Skin of body (tissue), 2 donors: ENCODE measurements around the gene CTNNA2. TPM values are rescaled to one million over a fixed set of nuclear protein-coding genes. Genes with fewer than 3 reads are reported as not detected.

ENCODE experiments used
- DNase-seq: peaks from one replicate; lab custom pipeline; 2025; lab: John Stamatoyannopoulos, UW
- total RNA-seq: library from RNA; depleted of rRNA; stranded (reverse); fragments of >200 nt; gene quantifications from one replicate; pipeline ENCODE4 v1.2.3, GENCODE V29; 2014

CTNNA2 gene
- total RNA-seq, 1 donor from 2014 or later: 0.49 TPM

GRCh38 chr2:79612999-79613398 lies 100.1 kb downstream of the CTNNA2 start:
- DNase-seq: no peak

- no peak for DNase-seq
Observed at GRCh38 chr2:79619442-79619841, 106.6 kb downstream of the CTNNA2 start.

DNA sequence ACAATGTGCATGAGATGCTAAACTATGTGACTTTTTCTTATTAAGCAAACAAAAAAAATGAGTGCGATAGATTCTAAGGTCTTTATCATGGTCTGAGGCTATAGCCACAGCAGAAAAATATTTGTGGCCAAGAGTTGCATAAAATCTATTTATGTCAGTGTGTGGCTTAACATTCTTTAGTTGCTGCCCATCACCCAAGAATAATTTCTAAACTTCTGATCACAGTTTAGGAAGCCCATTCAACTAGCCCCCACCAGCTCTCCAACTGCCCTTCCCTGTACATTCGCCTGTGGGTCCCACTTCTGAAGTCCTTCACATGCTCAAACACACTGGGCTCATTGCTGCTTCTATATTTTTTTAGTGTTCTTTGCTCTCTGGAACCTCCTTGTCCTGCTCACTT lies 107.1 kb downstream of the CTNNA2 start:
- no peak for DNase-seq

- DNase-seq: no peak
Observed at GRCh38 chr2:79620679-79621078, 107.8 kb downstream of the CTNNA2 start.

DNA sequence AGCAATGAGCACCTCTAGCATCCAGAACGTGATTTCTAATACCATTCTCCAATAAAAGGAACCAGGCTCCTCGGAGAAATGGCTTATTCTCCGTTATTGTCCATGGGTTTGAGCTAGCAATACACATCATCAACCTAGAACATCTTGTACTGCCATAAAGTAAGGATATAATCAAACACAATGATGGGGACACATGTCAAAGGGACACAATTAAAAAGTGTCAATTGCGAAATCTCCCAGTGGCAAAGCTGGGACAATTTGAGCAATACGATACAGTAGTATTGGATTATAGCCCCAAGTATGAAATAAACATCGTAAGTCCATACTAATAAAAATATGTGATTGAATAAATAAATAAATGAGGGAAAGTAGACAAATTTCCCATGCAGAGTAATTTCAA lies 108.4 kb downstream of the CTNNA2 start:
- no peak for DNase-seq

- DNase-seq: no peak
Observed at GRCh38 chr2:79621755-79622154, 108.9 kb downstream of the CTNNA2 start.

GRCh38 chr2:79622508-79622907 lies 109.7 kb downstream of the CTNNA2 start:
- DNase-seq: no peak

- DNase-seq: no peak
Observed at GRCh38 chr2:79627237-79627636, 114.4 kb downstream of the CTNNA2 start.

- no peak for DNase-seq
Observed at GRCh38 chr2:79630060-79630459, 117.2 kb downstream of the CTNNA2 start.

DNA sequence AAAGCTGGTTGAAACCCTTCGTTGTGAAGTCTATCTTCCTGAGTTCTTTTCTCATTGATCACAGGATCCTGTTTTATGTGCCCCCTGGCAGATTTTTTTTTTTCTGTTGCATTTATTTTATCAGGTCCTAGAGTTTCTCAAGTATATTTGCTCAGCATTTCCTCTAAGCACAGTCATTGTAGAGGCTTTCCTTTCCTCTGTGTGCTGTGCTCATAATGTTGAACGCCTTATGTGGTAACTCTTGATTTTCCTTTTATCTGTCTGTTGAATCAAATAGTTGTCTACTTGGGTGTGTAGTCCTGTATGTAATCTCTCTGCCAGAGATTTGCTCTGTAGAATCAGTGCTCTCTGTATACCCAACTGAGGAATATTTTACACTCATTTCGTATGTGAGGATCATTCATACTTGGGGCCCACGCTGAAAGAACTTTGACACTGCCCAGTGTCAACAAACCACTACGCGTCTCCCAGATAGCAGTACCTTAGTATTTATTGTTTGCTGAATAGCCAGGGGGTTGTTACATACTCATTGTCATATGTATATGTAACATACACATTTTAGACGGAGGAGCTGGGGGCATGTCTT lies 118.2 kb downstream of the CTNNA2 start:
- DNase-seq: no peak

- no peak for DNase-seq
Observed at GRCh38 chr2:79638410-79638809, 125.6 kb downstream of the CTNNA2 start.

DNA sequence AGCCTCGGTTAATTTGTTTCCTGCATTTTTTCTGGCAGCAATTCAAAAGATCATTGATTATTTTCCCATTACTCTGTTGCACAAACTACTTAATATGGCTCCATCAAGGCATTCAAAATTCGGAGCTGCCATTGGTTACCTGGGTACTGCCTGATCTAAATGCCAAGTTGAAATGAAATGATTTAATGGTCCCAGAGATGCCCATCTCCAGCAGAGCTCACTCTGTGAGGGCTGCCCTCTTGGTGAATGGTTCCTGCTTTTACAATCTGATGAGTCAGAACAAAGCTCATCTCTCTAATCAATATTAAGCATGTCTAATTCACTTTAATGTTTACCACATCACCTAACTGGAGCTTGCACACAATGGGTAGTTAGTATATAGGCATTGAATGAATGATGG lies 126.1 kb downstream of the CTNNA2 start:
- DNase-seq: no peak

GRCh38 chr2:79640001-79640400 lies 127.2 kb downstream of the CTNNA2 start:
- no peak for DNase-seq

DNA sequence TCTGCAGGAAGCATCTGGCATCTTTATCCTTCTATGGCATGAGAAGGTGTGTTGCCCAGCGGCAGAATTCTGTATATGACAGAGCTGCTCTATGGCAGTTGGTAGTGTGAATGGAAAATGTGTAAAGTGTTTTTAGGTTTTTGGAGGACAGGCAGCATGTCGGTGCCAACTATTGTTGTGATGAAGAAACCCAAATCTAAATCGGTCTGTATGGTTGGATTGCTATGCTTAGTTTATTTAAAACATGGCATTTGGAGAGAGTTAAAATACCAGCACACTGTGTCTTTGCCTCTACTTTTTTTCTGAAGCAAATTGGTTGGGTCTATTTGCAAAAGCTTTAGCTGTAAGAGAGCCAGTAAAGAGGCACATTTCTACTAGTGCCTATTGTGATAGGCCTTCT lies 136.7 kb downstream of the CTNNA2 start:
- no peak for DNase-seq

DNA sequence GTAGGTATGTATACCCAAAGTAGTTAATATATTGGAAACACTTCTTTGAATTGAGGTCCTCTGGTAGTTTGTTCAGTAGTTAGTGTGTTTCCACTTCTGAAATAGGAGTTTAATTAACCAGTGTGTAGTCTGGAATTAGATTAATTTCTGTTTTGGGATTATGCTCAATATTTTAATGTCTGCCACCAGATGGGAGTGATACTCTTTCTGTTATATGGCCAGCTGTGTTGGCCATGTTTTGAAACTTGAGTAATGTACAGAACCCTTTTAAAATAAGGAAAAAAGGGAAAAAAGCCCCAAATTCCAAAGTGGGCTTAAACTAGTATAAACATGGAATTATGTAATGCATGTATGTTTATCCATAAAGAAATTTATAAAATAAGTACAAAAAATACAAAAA lies 147.7 kb downstream of the CTNNA2 start:
- no peak for DNase-seq

- no peak for DNase-seq
Observed at GRCh38 chr2:79665091-79665490, 152.2 kb downstream of the CTNNA2 start.

DNA sequence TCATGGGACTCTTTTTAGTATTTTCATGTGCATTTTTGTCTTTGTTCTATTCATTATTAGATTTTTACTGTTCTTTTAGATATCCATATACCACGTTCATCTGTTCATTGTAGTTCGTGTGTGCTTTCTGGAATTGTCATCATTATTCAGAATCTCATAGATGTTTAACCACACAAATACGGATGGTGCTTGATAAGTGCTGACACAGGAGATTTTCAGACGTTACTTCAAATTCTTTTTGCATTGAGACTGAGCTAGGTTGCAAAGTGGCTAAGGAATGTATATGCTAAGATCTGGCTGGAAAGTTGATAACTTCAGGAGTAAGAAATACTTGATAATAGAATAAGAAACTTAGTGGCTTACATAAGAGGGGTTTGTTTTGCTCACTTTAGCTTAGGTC lies 153.6 kb downstream of the CTNNA2 start:
- no peak for DNase-seq

DNA sequence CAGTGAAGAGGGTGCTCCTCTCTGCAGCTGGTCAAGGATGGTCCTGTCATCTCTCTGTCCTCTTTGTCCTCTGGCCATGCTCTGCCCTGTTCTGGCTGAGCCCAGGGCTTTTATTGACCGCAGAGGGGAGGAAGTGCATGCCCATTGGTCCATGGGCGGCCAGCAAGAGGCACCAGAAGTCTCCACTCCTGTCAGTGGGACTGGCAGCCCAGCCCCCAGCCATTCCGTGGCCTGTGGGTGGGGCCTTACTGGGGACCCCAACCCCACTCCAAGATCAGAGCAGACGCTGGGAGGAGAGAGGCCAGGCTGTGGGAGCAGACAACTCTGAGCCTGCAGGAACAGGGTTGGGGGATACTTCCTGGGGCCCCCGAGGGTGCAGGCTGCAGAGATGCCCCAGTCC lies 156.9 kb downstream of the CTNNA2 start:
- DNase-seq: no peak

GRCh38 chr2:79670198-79670597 lies 157.3 kb downstream of the CTNNA2 start:
- no peak for DNase-seq

DNA sequence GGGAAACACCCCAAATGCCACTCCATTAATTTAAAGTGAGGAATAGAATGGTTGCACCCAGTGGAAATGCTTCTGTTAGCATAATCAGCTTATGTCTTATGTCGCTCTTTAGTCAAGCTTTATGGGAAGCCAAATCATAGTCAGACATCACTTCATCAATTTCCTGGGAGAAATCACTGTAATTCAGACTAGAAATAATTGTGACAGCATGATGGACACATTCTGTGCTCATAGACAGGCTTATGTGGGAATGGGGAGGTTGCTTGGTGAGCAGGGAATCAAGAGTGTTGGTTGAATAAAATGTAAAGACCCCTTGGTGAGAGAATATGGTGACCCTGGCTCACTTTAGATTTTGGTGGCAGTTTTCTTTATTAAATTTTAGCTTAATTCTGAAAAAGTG lies 174.0 kb downstream of the CTNNA2 start:
- DNase-seq: no peak

DNA sequence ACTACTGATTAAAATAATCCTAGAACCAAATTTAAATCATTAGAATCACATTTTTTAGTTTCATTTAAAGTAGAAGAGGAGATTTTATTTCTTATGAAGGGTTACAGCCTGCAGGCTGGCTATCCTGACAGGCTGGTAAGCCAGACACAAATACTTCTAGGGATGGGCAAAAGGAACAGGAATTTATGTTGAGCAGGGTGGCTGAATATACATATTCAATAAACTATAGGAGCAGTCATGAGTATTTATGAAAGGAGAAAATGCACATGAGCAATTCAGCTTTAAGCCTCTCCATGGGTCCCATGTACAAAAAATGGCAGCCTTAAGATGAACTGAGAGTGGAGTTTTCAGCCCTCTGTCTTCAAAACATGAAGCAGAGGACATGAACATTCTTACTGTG lies 182.4 kb downstream of the CTNNA2 start:
- no peak for DNase-seq

GRCh38 chr2:79697200-79697599 lies 184.3 kb downstream of the CTNNA2 start:
- DNase-seq: no peak

GRCh38 chr2:79700651-79701050 lies 187.8 kb downstream of the CTNNA2 start:
- no peak for DNase-seq

DNA sequence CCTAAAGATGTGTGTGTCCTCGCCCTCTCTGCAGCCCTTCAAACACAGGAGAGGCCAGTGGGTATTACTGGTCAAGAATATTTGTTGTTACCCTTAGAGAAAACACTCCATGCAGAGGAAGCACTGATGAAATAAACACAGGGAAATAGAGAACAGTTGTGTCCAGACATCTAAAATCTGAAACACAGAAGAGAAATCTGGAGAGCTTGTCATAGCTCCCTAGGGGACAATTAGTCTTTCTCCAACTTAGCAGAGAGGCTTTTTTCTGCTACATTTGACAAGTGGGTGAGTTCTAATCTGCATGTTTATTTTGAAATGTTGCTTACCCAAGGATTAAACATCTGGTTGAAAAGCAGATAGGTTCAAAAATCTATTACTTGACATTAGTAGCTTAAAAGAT lies 190.1 kb downstream of the CTNNA2 start:
- no peak for DNase-seq
